Ectodermal cell (in vitro differentiated cells): ENCODE data around the gene PITPNM3.

ENCODE experiments used
- H3K27ac ChIP-seq: 2 replicates; pipeline ENCODE4 v1.7.0; 2013; ENCODE audit warnings: mild to moderate bottlenecking, low read depth, low read length; ENCODE audit not compliant: insufficient read depth, poor library complexity, severe bottlenecking
- H3K27me3 ChIP-seq: 2 replicates; pipeline ENCODE4 v1.7.0; 2013; ENCODE audit warnings: mild to moderate bottlenecking, low read length; ENCODE audit not compliant: insufficient read depth, control insufficient read depth, poor library complexity, severe bottlenecking
- H3K36me3 ChIP-seq: one replicate; pipeline ENCODE4 v1.7.0; 2013; ENCODE audit warnings: low read length; ENCODE audit not compliant: control insufficient read depth, insufficient read depth
- H3K4me1 ChIP-seq: one replicate; pipeline ENCODE4 v1.7.0; 2013; ENCODE audit warnings: low read length; ENCODE audit not compliant: control insufficient read depth, insufficient read depth
- H3K4me3 ChIP-seq: 2 replicates; pipeline ENCODE4 v1.7.0; 2013; ENCODE audit warnings: low read depth, low read length, control low read depth; ENCODE audit not compliant: insufficient read depth
- H3K9me3 ChIP-seq: 2 replicates; pipeline ENCODE4 v1.7.0; 2013; ENCODE audit warnings: mild to moderate bottlenecking, low read length, moderate library complexity; ENCODE audit not compliant: control insufficient read depth
- WGBS, 2 experiments: methylation state at CpG; one replicate each; pipeline ENCODE4 v1.1.7; 2013; ENCODE audit warnings: missing lambda C conversion rate in 2 of 2; 5-methylcytosine and 5-hydroxymethylcytosine counted together

PITPNM3 gene

DNA sequence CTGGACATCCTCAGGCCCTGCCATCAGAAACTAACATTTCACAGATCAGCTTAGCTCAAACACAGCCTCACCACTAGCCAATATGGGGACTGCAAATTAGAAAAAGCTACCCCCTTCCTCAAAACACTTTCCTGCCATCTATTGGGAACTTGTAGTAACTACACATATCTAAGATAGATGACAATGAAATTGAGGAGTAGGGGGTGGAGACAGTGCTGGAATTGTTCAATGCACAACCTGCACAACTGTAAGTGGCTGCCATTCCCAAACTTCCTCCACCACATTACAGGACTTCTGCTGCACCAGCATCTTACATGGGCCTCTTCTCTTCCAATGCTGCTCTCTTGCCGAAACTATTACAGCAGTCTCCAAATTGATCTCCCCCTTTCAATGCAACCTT, 143.3 kb downstream of the PITPNM3 start:
- H3K27me3 ChIP-seq: no peaks in the 10 kb centered on the region
- 92 to 96% methylated on average over 1 of the region's 1 CpG for WGBS, 2 experiments

DNA sequence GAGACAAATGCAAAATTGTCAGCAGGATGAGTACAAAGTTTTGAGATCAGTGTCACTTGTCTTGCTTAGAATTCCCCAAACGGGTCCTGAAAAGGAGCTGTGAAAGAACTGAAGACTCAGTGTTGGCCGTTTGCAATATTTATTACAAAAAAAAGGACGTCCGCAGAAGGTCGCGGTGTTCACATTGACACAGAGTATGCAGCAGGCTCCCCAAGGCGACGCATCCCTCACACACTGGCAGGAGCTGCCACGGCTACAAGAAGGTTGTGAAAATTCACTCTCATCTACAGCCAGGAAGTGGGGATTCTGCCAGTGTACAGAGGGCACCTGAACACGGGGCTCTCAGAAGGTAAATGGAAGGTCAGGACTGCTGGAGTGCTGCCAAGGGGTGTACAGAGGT, 147.6 kb downstream of the PITPNM3 start:
- WGBS, 2 experiments: 90 to 92% methylated on average over 10 of the region's 10 CpGs
- Histone ChIP-seq H3K4me3 (no peak overlapping the region), H3K27ac (no peak overlapping the region), H3K9me3 (no peaks in the 10 kb centered on the region), H3K4me1 (no peaks in the 10 kb centered on the region), H3K36me3 (no peaks in the 10 kb centered on the region), H3K27me3 (no peaks in the 10 kb centered on the region)

More for the DNA sequence above, 143.3 kb downstream of the PITPNM3 start:
- Histone ChIP-seq H3K4me1 (no peaks in the 10 kb centered on the region), H3K9me3 (no peaks in the 10 kb centered on the region), H3K36me3 (no peaks in the 10 kb centered on the region), H3K27ac (no peak overlapping the region), H3K4me3 (no peak overlapping the region)

DNA sequence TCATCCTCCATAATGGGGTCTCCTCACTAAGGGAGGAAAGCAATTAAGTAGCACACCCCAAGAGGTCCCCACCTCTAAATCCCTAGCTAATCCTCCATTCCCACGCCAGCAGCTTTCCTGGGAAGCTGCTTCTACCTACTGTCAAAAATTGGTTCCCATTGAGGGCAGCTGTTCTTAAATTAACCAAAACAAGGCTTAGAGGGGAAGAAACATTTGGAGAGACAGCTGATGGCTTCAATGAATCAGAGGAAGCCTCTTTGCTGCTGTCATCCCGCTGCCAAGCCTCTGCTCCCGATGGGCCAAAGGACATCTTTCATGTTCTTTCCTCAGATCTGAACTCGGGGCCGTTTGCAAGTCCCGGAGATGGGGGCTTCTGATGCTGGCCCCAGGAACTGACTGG, 148.1 kb downstream of the PITPNM3 start:
- Histone ChIP-seq H3K9me3 (no peaks in the 10 kb centered on the region), H3K4me1 (no peaks in the 10 kb centered on the region), H3K36me3 (no peaks in the 10 kb centered on the region), H3K27ac (no peak overlapping the region), H3K27me3 (no peaks in the 10 kb centered on the region), H3K4me3 (no peak overlapping the region)
- 71 to 78% methylated on average over 6 of the region's 6 CpGs for WGBS, 2 experiments

DNA sequence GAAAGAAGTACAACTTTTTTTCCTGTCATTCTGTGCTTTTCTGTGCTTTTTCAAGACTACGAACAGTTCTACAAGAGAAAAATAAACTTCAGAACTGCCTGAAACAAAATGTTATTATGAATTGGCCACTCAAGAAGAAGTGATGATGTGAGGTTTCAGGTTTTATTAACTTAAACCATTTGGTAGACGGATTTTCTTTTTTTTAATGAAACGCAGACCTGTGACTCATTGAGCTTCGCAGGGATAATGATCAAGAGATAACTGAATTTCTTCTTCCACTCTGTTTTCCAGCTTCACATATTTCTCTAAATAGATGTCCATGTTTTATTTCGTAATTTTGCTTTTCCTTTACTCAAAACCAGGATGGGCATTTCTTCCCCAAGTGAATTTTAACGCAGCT, 154.1 kb downstream of the PITPNM3 start:
- WGBS, 2 experiments: 95 to 97% methylated on average over 6 of the region's 6 CpGs
- H3K27me3 ChIP-seq: no peaks in the 10 kb centered on the region

More for the DNA sequence above, 154.1 kb downstream of the PITPNM3 start:
- no peaks in the 10 kb centered on the region for H3K4me1 ChIP-seq
- H3K4me3 ChIP-seq: no peak overlapping the region
- no peaks in the 10 kb centered on the region for H3K9me3 ChIP-seq
- no peaks in the 10 kb centered on the region for H3K36me3 ChIP-seq
- H3K27ac ChIP-seq: no peak overlapping the region
